Embryonic facial prominence (tissue), 1 donor: ENCODE results near the gene ZDHHC5.
"Not testable (repeated sequence)": the region's sequence is repeated elsewhere in the genome, so short reads cannot be mapped to it uniquely, and the experiment has no call there.

Source experiments
- DNase-seq: peaks from one replicate; pipeline ENCODE4 v3.0.0-alpha.2; 2016; ENCODE audit errors: extremely low spot score

Gene ZDHHC5

DNA sequence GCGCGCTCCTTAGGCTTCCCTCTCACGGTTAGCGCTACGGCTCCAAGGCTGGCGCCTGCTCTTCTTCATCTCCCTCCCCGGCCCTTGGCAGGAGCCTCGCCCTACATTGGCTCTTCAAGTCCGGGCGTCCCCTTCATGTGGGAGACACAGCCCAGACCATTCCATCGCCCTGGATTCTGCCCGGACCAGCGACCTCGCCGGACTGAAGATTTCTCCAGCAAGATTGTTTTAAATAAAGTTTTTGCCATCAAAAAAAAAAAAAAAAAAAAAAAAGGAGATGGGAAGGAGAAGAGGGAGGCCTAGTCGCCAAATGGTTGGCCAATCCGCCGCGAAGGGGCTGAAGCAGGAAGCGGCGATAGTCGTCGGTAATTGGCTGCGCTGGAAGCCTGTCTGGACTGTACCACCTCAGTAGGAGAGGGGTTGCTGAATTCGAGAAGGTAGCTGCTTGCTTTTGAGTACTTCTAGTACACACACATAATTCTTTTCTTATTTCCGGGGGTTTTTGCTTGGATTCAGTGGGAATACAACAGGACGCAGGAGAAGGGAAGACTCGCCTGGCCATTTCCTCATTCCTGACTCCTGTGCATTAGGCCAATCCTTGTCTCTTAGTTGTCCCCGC, 688 bp upstream of the ZDHHC5 start:
- DNase-seq: peak; percentile 99

- no peak for DNase-seq
Observed at GRCh38 chr11:57668434-57668782, 494 bp downstream of the ZDHHC5 start.

DNA sequence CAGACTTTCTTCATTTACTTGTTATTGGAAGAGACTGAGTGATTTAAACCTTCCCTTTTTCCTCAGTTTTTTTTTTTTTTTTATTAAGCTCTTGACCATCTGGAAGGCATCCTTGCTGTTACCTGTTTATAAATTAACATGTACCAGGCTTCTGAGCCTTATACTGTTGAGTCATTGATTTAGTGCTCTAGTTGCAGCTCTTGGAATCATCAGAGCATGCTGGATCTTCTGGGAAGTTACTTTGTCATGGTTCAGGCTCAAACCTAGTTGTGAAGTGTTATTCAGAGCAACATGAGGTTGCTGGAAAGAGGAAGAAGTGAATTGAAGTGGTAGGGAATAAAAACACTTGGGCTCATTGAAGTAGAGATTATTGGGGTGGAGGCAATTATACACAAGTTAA, 6.3 kb downstream of the ZDHHC5 start:
- no peak for DNase-seq

GRCh38 chr11:57675176-57675941, 7.4 kb downstream of the ZDHHC5 start:
- DNase-seq: no peak

GRCh38 chr11:57679396-57679795, 11.5 kb downstream of the ZDHHC5 start:
- no peak for DNase-seq

GRCh38 chr11:57680552-57680874, 12.6 kb downstream of the ZDHHC5 start:
- DNase-seq: no peak

- no peak for DNase-seq
Observed at GRCh38 chr11:57681168-57681567, 13.3 kb downstream of the ZDHHC5 start.

DNA sequence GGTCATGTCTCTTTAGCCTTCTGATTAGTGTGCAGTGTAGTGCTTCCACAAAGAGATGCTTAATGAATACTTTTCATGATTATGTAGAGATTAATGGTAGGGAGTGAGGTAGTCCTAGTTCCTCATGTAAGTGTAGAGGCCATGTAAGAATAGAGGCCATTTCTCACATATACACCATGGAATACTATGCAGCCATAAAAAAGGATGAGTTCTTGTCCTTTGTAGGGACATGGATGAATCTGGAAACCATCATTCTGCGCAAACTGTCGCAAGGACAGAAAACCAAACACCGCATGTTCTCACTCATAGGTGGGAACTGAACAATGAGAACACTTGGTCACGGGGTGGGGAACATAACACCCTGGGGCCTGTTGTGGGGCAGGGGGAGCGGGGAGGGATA, 22.6 kb downstream of the ZDHHC5 start:
- not testable (repeated sequence) for DNase-seq

DNA sequence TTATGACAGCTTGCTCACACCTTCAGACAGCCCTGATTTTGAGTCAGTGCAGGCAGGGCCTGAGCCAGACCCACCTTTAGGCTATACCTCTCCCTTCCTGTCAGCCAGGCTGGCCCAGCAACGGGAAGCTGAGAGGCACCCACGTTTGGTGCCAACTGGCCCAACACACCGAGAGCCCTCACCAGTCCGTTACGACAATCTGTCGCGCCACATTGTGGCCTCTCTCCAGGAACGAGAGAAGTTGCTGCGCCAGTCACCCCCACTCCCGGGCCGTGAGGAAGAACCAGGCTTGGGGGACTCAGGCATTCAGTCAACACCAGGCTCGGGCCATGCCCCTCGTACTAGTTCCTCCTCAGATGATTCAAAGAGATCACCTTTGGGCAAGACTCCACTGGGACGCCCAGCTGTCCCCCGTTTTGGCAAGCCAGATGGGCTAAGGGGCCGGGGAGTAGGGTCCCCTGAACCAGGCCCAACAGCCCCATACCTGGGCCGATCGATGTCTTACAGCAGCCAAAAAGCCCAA, 31.0 kb downstream of the ZDHHC5 start:
- no peak for DNase-seq

- no peak for DNase-seq
Observed at GRCh38 chr11:57699813-57700212, 31.9 kb downstream of the ZDHHC5 start.

GRCh38 chr11:57700425-57700824, 32.5 kb downstream of the ZDHHC5 start:
- DNase-seq: no peak

- DNase-seq: no peak
Observed at GRCh38 chr11:57703341-57703740, 35.4 kb downstream of the ZDHHC5 start.

DNA sequence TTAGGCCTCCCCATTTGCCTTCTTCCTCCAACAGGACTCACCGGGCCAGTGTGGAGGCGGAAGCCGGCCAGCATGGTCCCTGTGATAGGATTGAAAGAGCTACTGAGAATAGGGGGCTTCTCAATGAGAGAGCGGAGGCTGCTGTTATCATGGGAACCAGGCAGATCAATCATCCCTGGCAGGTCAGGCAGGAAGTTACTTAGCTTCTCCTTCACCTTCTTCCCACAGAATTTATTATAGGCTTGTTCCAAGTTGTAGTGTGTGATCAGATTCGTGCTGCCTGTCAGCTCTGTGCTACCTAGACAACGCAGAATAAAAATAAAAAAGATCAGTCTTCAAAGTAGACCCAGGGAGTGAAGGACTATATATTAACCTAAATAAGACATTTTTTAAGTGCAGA, 37.0 kb downstream of the ZDHHC5 start:
- no peak for DNase-seq

DNA sequence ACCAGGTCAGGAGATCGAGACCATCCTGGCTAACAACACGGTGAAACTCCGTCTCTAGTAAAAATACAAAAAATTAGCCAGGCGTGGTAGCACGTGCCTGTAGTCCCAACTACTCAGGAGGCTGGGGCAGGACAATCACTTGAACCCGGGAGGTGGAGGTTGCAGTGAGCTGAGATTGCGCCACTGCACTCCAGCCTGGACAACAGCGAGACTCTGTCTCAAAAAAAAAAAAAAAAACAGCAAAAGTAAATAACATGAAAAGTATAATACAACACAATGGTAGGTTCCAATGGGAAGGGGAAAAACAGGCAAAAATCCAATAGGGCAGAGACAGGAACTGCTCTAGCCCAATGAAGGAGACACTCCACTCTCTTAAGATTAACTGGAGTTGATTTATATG, 37.5 kb downstream of the ZDHHC5 start:
- not testable (repeated sequence) for DNase-seq

GRCh38 chr11:57709802-57710367, 42.0 kb downstream of the ZDHHC5 start:
- no peak for DNase-seq

DNA sequence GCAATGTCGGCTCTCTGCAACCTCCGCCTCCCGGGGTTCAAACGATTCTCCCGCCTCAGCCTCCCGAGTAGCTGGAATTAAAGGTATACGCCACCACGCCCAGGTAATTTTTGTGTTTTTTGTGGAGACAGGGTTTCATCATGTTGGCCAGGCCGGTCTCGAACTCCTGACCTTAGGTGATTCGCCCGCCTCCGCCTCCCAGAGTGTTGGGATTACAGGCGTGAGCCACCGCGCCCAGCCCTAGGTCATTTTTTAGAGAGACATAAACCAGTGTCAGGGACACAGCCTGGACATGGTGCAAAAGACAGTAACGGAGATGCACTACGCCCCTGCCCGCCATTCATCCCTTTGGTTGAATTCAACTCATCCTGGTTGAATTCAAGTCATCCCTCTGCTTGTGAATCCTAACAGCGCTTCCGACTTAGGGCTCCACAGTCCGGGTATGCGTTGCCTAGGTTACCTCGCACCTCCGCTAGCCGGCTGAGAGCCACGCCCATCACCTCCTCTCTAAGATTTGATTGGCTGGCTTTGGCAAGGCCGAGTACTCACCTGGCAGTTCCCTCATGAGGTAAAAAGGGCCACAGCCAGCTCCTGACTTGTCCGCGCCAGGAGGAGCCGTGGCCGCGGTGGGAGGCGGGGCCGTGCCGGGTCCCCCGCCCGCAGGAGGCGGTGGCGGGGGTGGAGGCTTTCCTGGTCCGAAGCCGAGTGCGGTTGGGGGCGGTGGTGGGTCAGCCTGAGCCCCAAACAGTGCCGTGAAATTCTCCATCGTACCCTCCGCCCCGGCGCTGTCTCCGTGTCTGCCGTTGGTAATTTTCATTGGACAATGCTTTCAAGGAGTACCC, 43.7 kb downstream of the ZDHHC5 start, which contains the start of gene MED19:
TSS of gene MED19 (minus strand) at position 802 of the 842 bp plus-strand sequence. CDS start at position 766, 36 bp downstream.
- DNase-seq: peak; percentile 72

DNA sequence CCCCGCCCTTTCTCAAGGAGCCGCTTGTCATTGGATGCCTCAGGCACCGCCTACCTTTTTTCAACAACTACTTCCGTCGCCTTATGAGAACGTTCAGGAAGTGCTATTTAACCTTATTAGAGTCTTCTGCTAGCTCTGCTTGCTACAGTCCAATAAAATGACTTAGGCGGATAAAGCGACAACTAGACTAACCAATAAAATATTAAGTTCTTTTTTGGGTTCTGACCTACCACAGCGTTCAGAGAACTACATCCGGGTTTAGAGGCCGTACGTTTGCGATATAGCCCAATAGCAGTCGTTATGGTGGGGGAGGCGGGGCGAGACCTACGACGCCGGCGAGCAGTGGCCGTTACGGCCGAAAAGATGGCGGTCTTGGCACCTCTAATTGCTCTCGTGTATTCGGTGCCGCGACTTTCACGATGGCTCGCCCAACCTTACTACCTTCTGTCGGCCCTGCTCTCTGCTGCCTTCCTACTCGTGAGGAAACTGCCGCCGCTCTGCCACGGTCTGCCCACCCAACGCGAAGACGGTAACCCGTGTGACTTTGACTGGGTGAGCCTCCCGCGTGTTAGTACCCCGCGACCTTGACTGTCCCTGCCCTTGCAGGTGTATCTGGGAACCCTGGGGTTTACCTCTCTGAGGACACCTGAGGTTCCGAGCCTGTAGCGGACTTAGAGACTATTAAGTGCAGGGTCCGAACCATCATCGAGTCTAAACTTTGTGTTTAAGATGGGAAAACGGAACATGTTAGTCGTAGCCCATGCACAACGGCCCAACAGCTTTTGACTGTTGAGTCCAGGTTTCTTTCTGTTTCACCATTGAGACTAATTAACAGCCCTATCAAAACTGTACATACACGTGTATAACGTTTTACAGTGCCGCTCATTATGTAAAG, 44.6 kb downstream of the ZDHHC5 start, which contains the start of gene TMX2:
TSS of gene TMX2 (plus strand) at position 338 of the 895 bp plus-strand sequence. CDS start at position 364, 26 bp downstream.
- peak; percentile 99 for DNase-seq

GRCh38 chr11:57713835-57714234, 45.9 kb downstream of the ZDHHC5 start:
- DNase-seq: no peak

DNA sequence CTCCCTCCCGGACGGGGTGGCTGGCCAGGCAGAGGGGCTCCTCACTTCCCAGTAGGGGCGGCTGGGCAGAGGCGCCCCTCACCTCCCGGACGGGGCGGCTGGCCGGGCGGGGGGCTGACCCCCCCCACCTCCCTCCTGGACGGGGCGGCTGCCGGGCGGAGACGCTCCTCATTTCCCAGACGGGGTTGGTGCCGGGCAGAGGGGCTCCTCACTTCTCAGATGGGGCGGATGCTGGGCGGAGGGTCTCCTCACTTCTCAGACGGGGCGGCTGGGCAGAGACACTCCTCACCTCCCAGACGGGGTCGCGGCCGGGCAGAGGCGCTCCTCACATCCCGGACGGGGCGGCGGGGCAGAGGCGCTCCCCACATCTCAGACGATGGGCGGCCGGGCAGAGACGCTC, 48.8 kb downstream of the ZDHHC5 start:
- not testable (repeated sequence) for DNase-seq

DNA sequence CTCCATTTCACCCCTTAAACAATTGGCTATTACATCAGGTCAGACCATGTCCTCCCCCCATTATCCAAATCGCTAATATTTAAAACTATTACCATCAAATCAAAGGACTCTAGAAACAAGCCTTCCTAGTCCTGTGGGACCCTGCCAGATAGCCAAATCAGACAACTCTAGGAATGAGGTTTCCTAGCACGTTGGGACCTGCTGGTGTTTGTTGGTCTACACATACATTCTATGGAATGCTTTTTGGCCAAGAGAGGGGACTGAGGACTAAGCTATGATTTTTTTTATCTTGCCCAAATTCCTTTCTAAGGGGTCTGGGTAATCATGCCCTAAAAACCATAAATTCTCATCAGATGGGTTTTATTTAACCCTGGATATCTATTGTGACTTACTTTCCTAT, 59.3 kb downstream of the ZDHHC5 start:
- DNase-seq: no peak

GRCh38 chr11:57728829-57729228, 60.9 kb downstream of the ZDHHC5 start:
- no peak for DNase-seq
